A673 (cell line): Measurements from ENCODE around the gene TST. TPM values are rescaled to one million over a fixed set of nuclear protein-coding genes. Genes with fewer than 3 reads are reported as not detected.

Experiments used
- BruUV-seq: library from RNA; stranded (reverse); fragments of 400-500 nt; replicated peaks from 2 replicates; lab custom pipeline; 2021; lab: Mats Ljungman, UMichigan
- CTCF ChIA-PET: fragments of 300-600 bp; sonication (Branson Sonifier 250); formaldehyde crosslinking; loops from one replicate; lab custom pipeline; 2022; ENCODE audit warnings: antibody characterized with exemption; lab: Charles Lee
- POLR2A ChIA-PET: fragments of 300-600 bp; sonication (Branson Sonifier 250); formaldehyde crosslinking; loops from one replicate; lab custom pipeline; 2022; ENCODE audit warnings: antibody characterized with exemption; ENCODE audit not compliant: low non-redundant PET; lab: Charles Lee
- DNase-seq: peaks from one replicate; pipeline ENCODE4 v3.0.0-alpha.2; 2015; ENCODE audit warnings: low spot score
- H3K27ac ChIP-seq: fragments of 200-600 bp; sonication (generic); 2 replicates; pipeline ENCODE4 v1.5.1; 2016; ENCODE audit warnings: mixed run types, low read depth, mild to moderate bottlenecking, mixed read lengths, antibody characterized with exemption, low read length; ENCODE audit not compliant: poor library complexity, severe bottlenecking
- H3K27me3 ChIP-seq: fragments of 200-600 bp; sonication (generic); replicated peaks from 2 replicates; pipeline ENCODE4 v1.6.1; 2017; ENCODE audit warnings: mixed run types, low read depth, mild to moderate bottlenecking, mixed read lengths, antibody characterized with exemption, low read length; ENCODE audit not compliant: insufficient read depth, poor library complexity
- H3K36me3 ChIP-seq: fragments of 200-600 bp; sonication (generic); 2 replicates; pipeline ENCODE4 v1.6.1; 2016; ENCODE audit warnings: mixed run types, mild to moderate bottlenecking, mixed read lengths, antibody characterized with exemption, low read length; ENCODE audit not compliant: insufficient read depth, poor library complexity, severe bottlenecking
- H3K4me1 ChIP-seq: fragments of 200-600 bp; sonication (generic); 2 replicates; pipeline ENCODE4 v1.6.1; 2017; ENCODE audit warnings: mixed run types, mild to moderate bottlenecking, mixed read lengths, antibody characterized with exemption, low read length; ENCODE audit not compliant: insufficient read depth, poor library complexity, severe bottlenecking
- H3K4me3 ChIP-seq: fragments of 200-600 bp; sonication (generic); 2 replicates; pipeline ENCODE4 v1.5.1; 2016; ENCODE audit warnings: low read depth, mixed run types, mild to moderate bottlenecking, mixed read lengths, low read length; ENCODE audit not compliant: poor library complexity, severe bottlenecking
- H3K9me3 ChIP-seq: fragments of 200-600 bp; sonication (generic); 2 replicates; pipeline ENCODE4 v1.6.1; 2016; ENCODE audit warnings: mixed run types, low read depth, mild to moderate bottlenecking, mixed read lengths, antibody characterized with exemption, low read length; ENCODE audit not compliant: poor library complexity, severe bottlenecking
- CTCF ChIP-seq: fragments of 300-800, 200-600 bp; sonication (generic); conservative IDR thresholded peaks from 2 replicates; pipeline ENCODE4 v1.5.1; 2017; ENCODE audit warnings: low read depth, mild to moderate bottlenecking, antibody characterized with exemption, low read length, moderate library complexity, mixed read lengths
- EZH2 ChIP-seq: fragments of 200-600 bp; sonication (generic); IDR thresholded peaks from 2 replicates; pipeline ENCODE4 v1.6.1; 2017; ENCODE audit warnings: borderline replicate concordance, low read depth, mild to moderate bottlenecking, mixed read lengths, antibody characterized with exemption, low read length; ENCODE audit not compliant: poor library complexity, severe bottlenecking
- intact Hi-C: fragments of 100-400 bp; cut with micrococcal nuclease; formaldehyde crosslinking; loops from one replicate; pipeline ENCODE4 v1.10.0; 2022; ENCODE audit not compliant: unreplicated experiment
- total RNA-seq: library from RNA; stranded (reverse); gene quantifications from 2 replicates; pipeline ENCODE4 v1.2.3, GENCODE V29; 2021

The TST gene
- total RNA-seq, 1 experiment from 2014 or later: 31.3 TPM

GRCh38 chr22:37015587-37015878, 3.7 kb downstream of the TST start:
- CTCF ChIA-PET: interaction anchor here (0.7 kb wide), 1 partner anchor 224 kb away, joined by 6 read pairs; no protein-coding TSS in a partner anchor
- POLR2A ChIA-PET: no interaction called here
- BruUV-seq: TSS peak; percentile 16

GRCh38 chr22:37014835-37015586, 4.2 kb downstream of the TST start:
- Histone ChIP-seq H3K27me3 (no peaks in the 10 kb centered on the region), H3K36me3 (no peaks in the 10 kb centered on the region), H3K4me1 (no peaks in the 10 kb centered on the region), H3K4me3 (no peak overlapping the region), H3K9me3 (no peaks in the 10 kb centered on the region), H3K27ac (no peak overlapping the region)
- DNase-seq: no peak
- intact Hi-C loops: no loop called here
- no TSS peak for BruUV-seq
- ChIA-PET POLR2A (no interaction called here), CTCF (no interaction called here)
- TF ChIP-seq EZH2 (no peak), CTCF (no peak)

More at GRCh38 chr22:37015587-37015878, 3.7 kb downstream of the TST start:
- intact Hi-C loops: no loop called here
- Histone ChIP-seq H3K27me3 (no peaks in the 10 kb centered on the region), H3K36me3 (no peaks in the 10 kb centered on the region), H3K27ac (no peak overlapping the region), H3K4me1 (peaks cover 4% of the 10 kb centered on the region), H3K4me3 (no peak overlapping the region), H3K9me3 (no peaks in the 10 kb centered on the region)
- no peak for TF ChIP-seq CTCF
- no peak for TF ChIP-seq EZH2
- DNase-seq: no peak

- Histone ChIP-seq H3K36me3 (no peaks in the 10 kb centered on the region), H3K9me3 (no peaks in the 10 kb centered on the region), H3K27me3 (no peaks in the 10 kb centered on the region), H3K4me1 (no peaks in the 10 kb centered on the region), H3K4me3 (no peak overlapping the region), H3K27ac (no peak overlapping the region)
- ChIA-PET POLR2A (no interaction called here), CTCF (no interaction called here)
- BruUV-seq: no TSS peak
- intact Hi-C loops: no loop called here
- DNase-seq: no peak
- no peak for TF ChIP-seq EZH2
Observed at GRCh38 chr22:37014415-37014806, 4.8 kb downstream of the TST start.

GRCh38 chr22:37012956-37013355, 6.3 kb downstream of the TST start:
- intact Hi-C loops: no loop called here
- Histone ChIP-seq H3K4me1 (no peaks in the 10 kb centered on the region), H3K36me3 (no peaks in the 10 kb centered on the region), H3K4me3 (no peak overlapping the region), H3K9me3 (no peaks in the 10 kb centered on the region), H3K27me3 (peaks cover 2% of the 10 kb centered on the region), H3K27ac (no peak overlapping the region)
- POLR2A ChIA-PET: no interaction called here
- no peak for DNase-seq
- CTCF ChIA-PET: interaction anchor here (1.0 kb wide), 1 partner anchor 35 kb away, joined by 3 read pairs; no protein-coding TSS in a partner anchor
- no TSS peak for BruUV-seq
- TF ChIP-seq CTCF (no peak), EZH2 (no peak)
